ENCODE measurements around the gene NKAPL.

NKAPL gene

DNA sequence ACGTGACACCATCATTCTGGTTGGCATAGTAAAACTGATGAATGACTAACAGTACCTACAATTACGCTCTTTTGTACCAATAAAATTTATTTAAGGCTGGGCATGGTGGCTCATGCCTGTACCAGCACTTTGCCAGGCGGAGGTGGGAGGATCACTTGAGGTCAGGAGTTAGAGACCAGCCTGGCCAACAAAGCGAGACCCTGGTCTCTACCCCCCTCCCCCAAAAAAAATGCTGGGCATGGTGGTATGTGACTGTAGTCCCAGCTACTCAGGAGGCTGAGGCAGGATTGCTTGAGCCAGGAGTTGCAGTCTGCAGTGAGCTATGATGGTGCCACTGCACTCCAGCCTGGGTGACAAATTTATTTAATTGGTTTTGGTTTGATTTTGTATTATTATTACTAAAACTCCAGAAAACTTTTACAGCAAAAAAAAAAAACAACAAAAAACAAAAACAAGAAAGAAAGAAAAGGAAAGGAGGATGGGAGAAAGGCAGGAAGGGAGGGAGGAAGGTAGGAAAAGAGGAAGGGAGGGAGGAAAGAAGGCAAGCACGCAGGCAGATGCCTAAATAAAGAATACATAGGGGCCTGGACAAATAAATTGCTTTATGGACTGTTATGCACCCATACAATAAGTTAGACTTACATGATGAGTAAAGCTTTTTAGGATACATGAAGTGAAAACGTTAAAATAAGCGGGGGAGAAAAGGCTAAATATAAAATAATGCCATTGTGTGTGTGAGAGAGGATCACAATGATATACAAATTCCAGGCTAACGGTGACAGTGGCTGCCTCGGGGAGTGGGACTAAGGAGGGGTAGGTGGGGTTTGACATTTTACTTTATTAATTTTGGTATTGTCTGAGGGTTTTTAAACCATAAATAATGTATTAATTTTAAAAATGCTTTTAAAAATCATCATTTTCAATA, 34.7 kb upstream of the NKAPL start:
- Histone ChIP-seq H3K27me3 (ENCODE audit: control insufficient read depth in 1 of 2, insufficient read depth in 2 of 2, low read length in 2 of 2) (peaks cover 0 to 13% of the 10 kb centered on the region in 2 donors), H3K4me1 (ENCODE audit: control insufficient read depth, insufficient read depth, low read length) (peaks cover 6% of the 10 kb centered on the region), H3K9ac (ENCODE audit: low read length in 2 of 2) (peak overlapping the region; percentile 71 to 87), H3K27ac (ENCODE audit: low read length) (peak overlapping the region; percentile 69), H3K4me3 (ENCODE audit: low read length in 2 of 2) (peak overlapping the region; percentile 79 to 85), H3K36me3 (ENCODE audit: control insufficient read depth in 2 of 2, insufficient read depth in 2 of 2, low read length in 2 of 2) (peaks cover 18% of the 10 kb centered on the region in 2 donors), H3K9me3 (ENCODE audit: control insufficient read depth in 2 of 2, low read length in 2 of 2) (no peaks in the 10 kb centered on the region)

DNA sequence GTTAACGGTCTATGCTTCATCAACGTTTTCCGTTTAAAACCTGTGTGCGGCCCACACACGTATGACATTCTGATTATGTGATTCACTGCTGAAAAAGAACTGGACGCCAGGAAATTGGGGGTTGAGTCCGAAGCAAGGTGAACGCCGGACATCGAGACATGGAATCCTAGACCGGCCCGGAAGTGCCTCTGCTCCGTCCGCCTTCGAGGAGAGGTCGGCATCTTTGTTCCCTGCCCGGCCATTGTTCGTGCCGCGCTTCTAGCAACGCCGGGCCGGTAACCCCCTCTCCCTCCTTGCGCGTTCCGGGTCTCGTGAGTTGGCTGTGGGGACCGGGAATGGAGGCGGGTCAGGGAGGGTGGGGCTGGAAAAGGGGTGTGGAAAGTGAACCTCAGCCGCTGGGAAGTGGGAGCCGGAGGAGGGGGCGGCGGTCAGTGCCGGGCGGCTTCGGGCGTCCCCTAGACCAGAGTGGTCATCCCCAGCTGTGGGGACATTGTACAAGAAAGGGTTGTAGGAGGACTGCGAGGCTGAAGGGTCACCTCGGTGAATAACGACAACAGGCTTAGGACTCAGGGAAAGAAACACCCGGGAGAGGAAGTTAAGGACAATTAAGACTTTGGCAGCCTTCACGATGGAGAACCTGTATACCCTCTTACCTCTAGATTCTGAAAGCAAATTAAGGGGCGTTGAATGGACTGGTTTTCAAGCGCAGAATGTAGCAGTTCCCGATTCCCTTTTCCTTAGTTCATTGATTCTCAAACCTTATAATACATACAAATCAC, 33.9 kb upstream of the NKAPL start, which contains the start of gene ZSCAN9:
ZSCAN9 (plus strand) TSS at position 220 of the 779 bp plus-strand sequence. CDS start 1,810 bp downstream, outside the sequence.
- Histone ChIP-seq H3K27ac (ENCODE audit: low read length) (peak within 1 kb of the TSS; percentile 69), H3K4me3 (ENCODE audit: low read length in 2 of 2) (peak within 1 kb of the TSS; percentile 79 to 85), H3K36me3 (ENCODE audit: control insufficient read depth in 2 of 2, insufficient read depth in 2 of 2, low read length in 2 of 2) (peaks cover 20 to 21% of the 10 kb centered on the region in 2 donors), H3K9me3 (ENCODE audit: control insufficient read depth in 2 of 2, low read length in 2 of 2) (no peaks in the 10 kb centered on the region), H3K27me3 (ENCODE audit: control insufficient read depth in 1 of 2, insufficient read depth in 2 of 2, low read length in 2 of 2) (peaks cover 0 to 12% of the 10 kb centered on the region in 2 donors), H3K4me1 (ENCODE audit: control insufficient read depth, insufficient read depth, low read length) (peaks cover 6% of the 10 kb centered on the region), H3K9ac (ENCODE audit: low read length in 2 of 2) (peak within 1 kb of the TSS; percentile 71 to 87)

DNA sequence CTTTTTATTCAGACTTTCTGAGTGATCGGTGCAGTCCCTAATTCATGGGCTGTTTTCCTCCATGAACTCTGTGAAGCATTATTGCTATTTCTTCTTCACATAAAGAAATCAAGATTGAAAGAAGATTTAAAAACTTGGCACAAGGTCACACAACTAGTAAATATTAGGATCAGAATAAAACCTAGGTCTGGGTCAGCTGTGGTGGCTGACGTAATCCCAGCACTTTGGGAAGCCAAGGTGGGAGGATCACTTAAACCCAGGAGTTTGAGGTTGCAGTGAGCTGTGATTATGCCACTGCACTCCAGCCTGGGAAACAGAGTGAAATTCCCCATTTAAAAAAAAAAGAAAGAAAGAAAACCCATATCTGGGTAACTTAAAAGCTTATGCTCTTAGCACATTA, 32.6 kb upstream of the NKAPL start:
- H3K27me3 ChIP-seq (ENCODE audit: control insufficient read depth in 1 of 2, insufficient read depth in 2 of 2, low read length in 2 of 2) = peaks cover 0 to 5% of the 10 kb centered on the region in 2 donors
- no peak overlapping the region for H3K4me3 ChIP-seq (ENCODE audit: low read length in 2 of 2)

DNA sequence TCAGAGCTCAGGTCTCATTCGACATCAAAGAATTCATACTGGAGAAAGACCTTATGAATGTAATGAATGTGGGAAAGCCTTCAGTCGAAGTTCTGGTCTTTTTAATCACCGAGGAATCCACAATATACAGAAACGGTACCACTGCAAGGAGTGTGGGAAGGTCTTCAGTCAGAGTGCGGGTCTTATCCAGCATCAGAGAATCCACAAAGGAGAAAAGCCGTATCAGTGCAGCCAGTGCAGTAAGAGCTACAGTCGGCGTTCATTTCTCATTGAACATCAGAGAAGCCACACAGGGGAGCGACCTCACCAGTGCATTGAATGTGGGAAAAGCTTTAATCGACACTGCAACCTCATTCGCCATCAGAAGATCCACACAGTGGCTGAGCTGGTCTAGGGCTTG, 26.3 kb upstream of the NKAPL start:
- Histone ChIP-seq H3K9me3 (ENCODE audit: control insufficient read depth in 2 of 2, low read length in 2 of 2) (no peaks in the 10 kb centered on the region), H3K27me3 (ENCODE audit: control insufficient read depth in 1 of 2, insufficient read depth in 2 of 2, low read length in 2 of 2) (no peaks in the 10 kb centered on the region), H3K4me3 (ENCODE audit: low read length in 2 of 2) (no peak overlapping the region), H3K27ac (ENCODE audit: low read length) (no peak overlapping the region), H3K4me1 (ENCODE audit: control insufficient read depth, insufficient read depth, low read length) (no peaks in the 10 kb centered on the region), H3K9ac (ENCODE audit: low read length in 2 of 2) (no peak overlapping the region), H3K36me3 (ENCODE audit: control insufficient read depth in 2 of 2, insufficient read depth in 2 of 2, low read length in 2 of 2) (peaks cover 35 to 40% of the 10 kb centered on the region in 2 donors)

More for the DNA sequence above, 32.6 kb upstream of the NKAPL start:
- no peak overlapping the region for H3K27ac ChIP-seq (ENCODE audit: low read length)
- H3K9ac ChIP-seq (ENCODE audit: low read length in 2 of 2) = no peak overlapping the region
- H3K4me1 ChIP-seq (ENCODE audit: control insufficient read depth, insufficient read depth, low read length) = peaks cover 6% of the 10 kb centered on the region
- no peaks in the 10 kb centered on the region for H3K9me3 ChIP-seq (ENCODE audit: control insufficient read depth in 2 of 2, low read length in 2 of 2)
- H3K36me3 ChIP-seq (ENCODE audit: control insufficient read depth in 2 of 2, insufficient read depth in 2 of 2, low read length in 2 of 2) = peaks cover 26 to 29% of the 10 kb centered on the region in 2 donors

DNA sequence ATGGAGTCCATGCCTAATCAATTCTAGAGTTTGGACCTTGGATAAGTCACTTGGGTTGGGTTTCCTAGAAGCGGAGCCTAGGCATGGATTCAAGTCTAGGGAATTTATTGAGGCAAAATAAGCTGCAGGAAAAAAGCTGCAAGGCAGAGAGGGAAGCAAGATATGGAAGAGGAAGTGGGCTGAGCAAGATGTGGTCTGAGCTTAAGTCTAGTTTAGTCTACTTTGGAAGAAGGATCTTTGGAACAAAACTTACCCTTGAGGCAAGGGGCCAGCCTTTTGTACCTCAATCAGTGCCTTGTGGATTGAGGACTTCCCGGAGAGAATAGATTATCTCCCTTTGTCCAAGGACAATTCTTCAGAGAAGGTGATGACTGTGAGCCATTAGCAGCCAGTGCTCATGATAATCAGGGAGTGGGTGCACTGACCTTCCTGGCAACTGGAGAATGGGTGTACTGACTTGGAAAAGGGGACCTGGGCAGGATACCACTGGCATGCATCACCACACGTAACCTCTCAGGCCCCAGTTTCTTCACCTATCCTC, 23.1 kb upstream of the NKAPL start:
- Histone ChIP-seq H3K9me3 (ENCODE audit: control insufficient read depth in 2 of 2, low read length in 2 of 2) (no peaks in the 10 kb centered on the region), H3K36me3 (ENCODE audit: control insufficient read depth in 2 of 2, insufficient read depth in 2 of 2, low read length in 2 of 2) (peaks cover 16 to 21% of the 10 kb centered on the region in 2 donors), H3K4me3 (ENCODE audit: low read length in 2 of 2) (no peak overlapping the region), H3K27me3 (ENCODE audit: control insufficient read depth in 1 of 2, insufficient read depth in 2 of 2, low read length in 2 of 2) (no peaks in the 10 kb centered on the region), H3K4me1 (ENCODE audit: control insufficient read depth, insufficient read depth, low read length) (no peaks in the 10 kb centered on the region), H3K27ac (ENCODE audit: low read length) (no peak overlapping the region), H3K9ac (ENCODE audit: low read length in 2 of 2) (no peak overlapping the region)

DNA sequence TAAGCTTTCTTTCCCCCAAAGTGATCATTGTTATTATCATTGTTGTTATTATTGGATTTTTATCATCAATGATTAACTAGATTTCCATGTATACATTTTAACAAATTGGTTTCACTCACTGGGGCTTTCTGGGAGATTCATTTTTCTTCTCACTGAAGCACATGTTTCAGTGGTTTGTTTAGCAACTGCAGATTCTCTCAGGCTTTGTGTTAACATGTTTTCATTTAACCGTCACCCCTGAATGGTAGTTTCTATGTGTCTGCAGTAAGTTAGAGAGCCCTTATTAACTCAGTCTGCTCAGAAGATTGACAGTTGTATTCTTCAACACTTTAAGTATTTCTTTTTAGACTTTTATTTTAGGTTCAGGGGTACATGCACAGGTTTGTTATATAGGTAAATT, 19.5 kb upstream of the NKAPL start:
- no peaks in the 10 kb centered on the region for H3K9me3 ChIP-seq (ENCODE audit: control insufficient read depth in 2 of 2, low read length in 2 of 2)
- H3K27me3 ChIP-seq (ENCODE audit: control insufficient read depth in 1 of 2, insufficient read depth in 2 of 2, low read length in 2 of 2) = no peaks in the 10 kb centered on the region
- no peaks in the 10 kb centered on the region for H3K4me1 ChIP-seq (ENCODE audit: control insufficient read depth, insufficient read depth, low read length)
- H3K27ac ChIP-seq (ENCODE audit: low read length) = no peak overlapping the region
- no peak overlapping the region for H3K9ac ChIP-seq (ENCODE audit: low read length in 2 of 2)
- no peak overlapping the region for H3K4me3 ChIP-seq (ENCODE audit: low read length in 2 of 2)
- peaks cover under 1 to 3% of the 10 kb centered on the region in 2 donors for H3K36me3 ChIP-seq (ENCODE audit: control insufficient read depth in 2 of 2, insufficient read depth in 2 of 2, low read length in 2 of 2)

DNA sequence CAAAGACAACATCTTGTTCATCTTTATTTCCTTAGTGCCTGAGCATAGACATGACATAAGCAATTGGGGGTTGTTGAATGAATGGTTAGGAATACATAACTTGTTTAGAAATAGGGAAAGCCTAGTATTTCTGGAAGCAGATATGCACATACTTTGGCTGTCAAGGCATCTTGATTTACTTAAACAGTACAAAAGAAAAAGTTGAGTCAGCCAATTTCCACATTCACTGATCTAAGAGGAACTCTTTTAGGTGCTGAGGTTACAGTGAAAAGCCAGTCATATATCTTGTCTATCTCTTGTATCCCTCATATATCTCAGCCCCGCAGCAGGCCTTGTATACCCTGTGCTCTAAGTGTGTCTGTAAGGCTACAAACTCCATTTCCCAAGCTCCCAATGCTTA, 18.6 kb upstream of the NKAPL start:
- Histone ChIP-seq H3K27ac (ENCODE audit: low read length) (no peak overlapping the region), H3K9me3 (ENCODE audit: control insufficient read depth in 2 of 2, low read length in 2 of 2) (no peaks in the 10 kb centered on the region), H3K4me1 (ENCODE audit: control insufficient read depth, insufficient read depth, low read length) (no peaks in the 10 kb centered on the region), H3K9ac (ENCODE audit: low read length in 2 of 2) (no peak overlapping the region), H3K4me3 (ENCODE audit: low read length in 2 of 2) (no peak overlapping the region), H3K27me3 (ENCODE audit: control insufficient read depth in 1 of 2, insufficient read depth in 2 of 2, low read length in 2 of 2) (no peaks in the 10 kb centered on the region), H3K36me3 (ENCODE audit: control insufficient read depth in 2 of 2, insufficient read depth in 2 of 2, low read length in 2 of 2) (peaks cover 7 to 9% of the 10 kb centered on the region in 2 donors)

DNA sequence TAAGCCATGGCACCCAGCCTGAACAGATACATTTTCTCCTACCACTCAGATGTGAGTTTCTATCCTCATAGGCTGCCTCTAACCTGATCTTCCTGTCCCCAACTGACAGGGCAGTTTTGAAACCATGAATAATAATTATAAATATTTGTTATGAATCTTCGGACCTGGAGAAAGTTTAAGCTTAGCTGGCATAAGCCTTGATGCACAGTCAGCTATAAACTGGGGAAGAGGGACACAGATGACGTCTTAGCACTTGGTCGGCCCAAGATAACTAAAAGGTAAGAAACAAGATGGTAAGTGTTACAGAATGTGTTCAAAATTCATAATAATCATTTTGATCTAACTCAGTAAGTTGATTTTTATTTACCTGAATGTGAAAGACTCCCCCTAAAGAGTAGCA, 15.2 kb upstream of the NKAPL start:
- H3K36me3 ChIP-seq (ENCODE audit: control insufficient read depth in 2 of 2, insufficient read depth in 2 of 2, low read length in 2 of 2) = peaks cover 20 to 25% of the 10 kb centered on the region in 2 donors
- H3K27ac ChIP-seq (ENCODE audit: low read length) = no peak overlapping the region
- H3K9me3 ChIP-seq (ENCODE audit: control insufficient read depth in 2 of 2, low read length in 2 of 2) = no peaks in the 10 kb centered on the region
- H3K4me1 ChIP-seq (ENCODE audit: control insufficient read depth, insufficient read depth, low read length) = no peaks in the 10 kb centered on the region
- H3K27me3 ChIP-seq (ENCODE audit: control insufficient read depth in 1 of 2, insufficient read depth in 2 of 2, low read length in 2 of 2) = no peaks in the 10 kb centered on the region
- no peak overlapping the region for H3K4me3 ChIP-seq (ENCODE audit: low read length in 2 of 2)
- no peak overlapping the region for H3K9ac ChIP-seq (ENCODE audit: low read length in 2 of 2)

DNA sequence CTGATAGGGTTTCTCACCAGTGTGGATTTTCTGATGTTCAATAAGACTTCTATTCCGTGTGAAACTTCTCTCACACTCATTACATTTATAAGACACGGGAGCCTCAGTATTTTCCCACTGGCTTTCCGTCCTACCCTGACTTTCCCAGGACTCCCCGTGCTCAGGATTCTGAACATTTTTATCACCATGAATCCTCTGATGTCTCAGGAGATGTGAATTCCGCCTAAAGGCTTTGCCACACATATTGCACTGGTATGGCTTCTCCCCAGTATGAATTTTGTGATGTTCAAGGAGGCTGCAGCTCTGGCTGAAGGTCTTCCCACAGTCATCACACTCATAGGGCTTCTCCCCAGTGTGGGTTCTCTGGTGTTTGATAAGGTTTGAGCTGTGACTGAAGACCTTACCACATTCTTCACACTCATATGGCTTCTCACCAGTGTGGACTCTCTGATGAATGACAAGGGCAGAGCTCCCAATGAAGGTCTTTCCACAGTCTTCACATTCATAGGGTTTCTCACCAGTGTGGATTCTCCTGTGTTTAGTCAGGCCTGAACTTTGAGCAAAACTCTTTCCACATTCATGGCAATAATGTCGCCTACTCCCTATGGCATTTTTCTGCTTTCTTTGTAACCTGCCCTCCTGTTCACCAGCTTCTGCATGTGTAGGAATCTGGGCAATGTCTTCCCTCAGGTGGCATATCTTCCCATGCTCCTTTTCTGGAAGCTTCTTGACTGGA, 13.7 kb upstream of the NKAPL start:
- H3K27me3 ChIP-seq (ENCODE audit: control insufficient read depth in 1 of 2, insufficient read depth in 2 of 2, low read length in 2 of 2) = no peaks in the 10 kb centered on the region
- peaks cover 2% of the 10 kb centered on the region for H3K4me1 ChIP-seq (ENCODE audit: control insufficient read depth, insufficient read depth, low read length)
- peaks cover 20 to 26% of the 10 kb centered on the region in 2 donors for H3K36me3 ChIP-seq (ENCODE audit: control insufficient read depth in 2 of 2, insufficient read depth in 2 of 2, low read length in 2 of 2)
- H3K27ac ChIP-seq (ENCODE audit: low read length) = no peak overlapping the region
- no peak overlapping the region for H3K9ac ChIP-seq (ENCODE audit: low read length in 2 of 2)
- H3K9me3 ChIP-seq (ENCODE audit: control insufficient read depth in 2 of 2, low read length in 2 of 2) = no peaks in the 10 kb centered on the region
- no peak overlapping the region for H3K4me3 ChIP-seq (ENCODE audit: low read length in 2 of 2)

DNA sequence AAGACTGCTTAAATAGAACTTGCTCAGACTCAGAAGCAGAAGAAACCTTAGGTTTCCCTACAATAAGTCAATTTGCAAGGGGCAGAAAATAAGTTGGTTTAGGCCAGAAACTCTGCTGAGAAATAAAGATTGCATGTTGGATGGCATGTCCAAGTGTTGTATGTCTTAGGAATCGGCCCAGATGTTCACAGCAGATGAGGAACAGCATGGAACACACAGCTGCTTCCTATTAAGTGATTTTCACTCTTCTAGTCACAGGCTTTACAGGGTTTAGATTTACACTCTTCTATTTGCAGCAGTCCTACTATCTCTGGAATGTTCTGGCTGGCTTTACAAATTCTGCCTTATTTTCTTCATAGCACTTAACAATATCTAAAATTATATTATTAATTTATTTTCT, 10.2 kb upstream of the NKAPL start:
- H3K4me1 ChIP-seq (ENCODE audit: control insufficient read depth, insufficient read depth, low read length) = peaks cover 22% of the 10 kb centered on the region
- no peaks in the 10 kb centered on the region for H3K27me3 ChIP-seq (ENCODE audit: control insufficient read depth in 1 of 2, insufficient read depth in 2 of 2, low read length in 2 of 2)
- H3K36me3 ChIP-seq (ENCODE audit: control insufficient read depth in 2 of 2, insufficient read depth in 2 of 2, low read length in 2 of 2) = peaks cover 20 to 26% of the 10 kb centered on the region in 2 donors
- no peaks in the 10 kb centered on the region for H3K9me3 ChIP-seq (ENCODE audit: control insufficient read depth in 2 of 2, low read length in 2 of 2)
- no peak overlapping the region for H3K9ac ChIP-seq (ENCODE audit: low read length in 2 of 2)
- H3K27ac ChIP-seq (ENCODE audit: low read length) = no peak overlapping the region
- H3K4me3 ChIP-seq (ENCODE audit: low read length in 2 of 2) = no peak overlapping the region
